ENCODE results near the gene TMEM131.

Gene TMEM131

DNA sequence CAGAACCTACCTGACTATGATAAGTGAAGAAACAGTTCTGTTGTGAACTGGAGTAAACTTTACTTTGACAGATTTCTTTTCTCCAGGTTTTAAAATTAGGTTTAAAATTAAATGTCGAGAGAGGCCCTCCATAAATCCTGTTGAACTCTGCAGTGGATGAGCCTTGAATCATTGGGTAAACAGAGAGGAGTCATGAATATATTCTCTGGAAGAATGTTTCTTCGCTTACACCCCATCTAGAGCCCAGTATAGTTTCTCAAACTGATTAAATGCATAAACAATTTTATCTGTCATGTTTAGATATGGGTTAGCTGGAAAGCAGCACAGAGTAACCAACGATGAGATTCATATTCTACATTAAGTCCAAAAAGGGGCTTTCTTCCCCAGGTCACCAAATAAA, 198.4 kb downstream of the TMEM131 start:
- H4K20me1 ChIP-seq (ENCODE audit: insufficient read depth, low read length): no peaks in the 10 kb centered on the region
- H3K79me2 ChIP-seq (ENCODE audit: low read length): no peaks in the 10 kb centered on the region
- H3K4me2 ChIP-seq (ENCODE audit: low read length): no peak overlapping the region
- no peaks in the 10 kb centered on the region for H3K4me1 ChIP-seq (ENCODE audit: low read length)
- no peak overlapping the region for H3K9ac ChIP-seq (ENCODE audit: low read length)
- no peak overlapping the region for H2AFZ ChIP-seq (ENCODE audit: low read depth, low read length)
- H3K27ac ChIP-seq (ENCODE audit: low read length): no peak overlapping the region
- no peak for TF ChIP-seq EZH2phosphoT487 (IDR thresholded peaks at IDR 0.05; ENCODE audit: low read depth)
- TF ChIP-seq, protein P1, sequence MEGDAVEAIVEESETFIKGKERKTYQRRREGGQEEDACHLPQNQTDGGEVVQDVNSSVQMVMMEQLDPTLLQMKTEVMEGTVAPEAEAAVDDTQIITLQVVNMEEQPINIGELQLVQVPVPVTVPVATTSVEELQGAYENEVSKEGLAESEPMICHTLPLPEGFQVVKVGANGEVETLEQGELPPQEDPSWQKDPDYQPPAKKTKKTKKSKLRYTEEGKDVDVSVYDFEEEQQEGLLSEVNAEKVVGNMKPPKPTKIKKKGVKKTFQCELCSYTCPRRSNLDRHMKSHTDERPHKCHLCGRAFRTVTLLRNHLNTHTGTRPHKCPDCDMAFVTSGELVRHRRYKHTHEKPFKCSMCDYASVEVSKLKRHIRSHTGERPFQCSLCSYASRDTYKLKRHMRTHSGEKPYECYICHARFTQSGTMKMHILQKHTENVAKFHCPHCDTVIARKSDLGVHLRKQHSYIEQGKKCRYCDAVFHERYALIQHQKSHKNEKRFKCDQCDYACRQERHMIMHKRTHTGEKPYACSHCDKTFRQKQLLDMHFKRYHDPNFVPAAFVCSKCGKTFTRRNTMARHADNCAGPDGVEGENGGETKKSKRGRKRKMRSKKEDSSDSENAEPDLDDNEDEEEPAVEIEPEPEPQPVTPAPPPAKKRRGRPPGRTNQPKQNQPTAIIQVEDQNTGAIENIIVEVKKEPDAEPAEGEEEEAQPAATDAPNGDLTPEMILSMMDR (IDR thresholded peaks at IDR 0.05; ENCODE audit: low read depth, low read length): no peak
- no peaks in the 10 kb centered on the region for H3K9me3 ChIP-seq (ENCODE audit: insufficient read depth, low read length)
- H3K27me3 ChIP-seq (ENCODE audit: low read depth, low read length): no peaks in the 10 kb centered on the region
- peaks cover 57% of the 10 kb centered on the region for H3K36me3 ChIP-seq (replicated peaks; ENCODE audit: low read depth, low read length)
- no peak overlapping the region for H3K4me3 ChIP-seq (ENCODE audit: low read length)

- Histone ChIP-seq H3K27ac (ENCODE audit: low read length) (no peak overlapping the region), H4K20me1 (ENCODE audit: insufficient read depth, low read length) (no peaks in the 10 kb centered on the region), H3K79me2 (ENCODE audit: low read length) (no peaks in the 10 kb centered on the region), H3K36me3 (replicated peaks; ENCODE audit: low read depth, low read length) (peaks cover 58% of the 10 kb centered on the region), H3K9ac (ENCODE audit: low read length) (no peak overlapping the region), H3K4me2 (ENCODE audit: low read length) (no peak overlapping the region), H3K27me3 (ENCODE audit: low read depth, low read length) (no peaks in the 10 kb centered on the region), H2AFZ (ENCODE audit: low read depth, low read length) (no peak overlapping the region), H3K4me1 (ENCODE audit: low read length) (no peaks in the 10 kb centered on the region), H3K4me3 (ENCODE audit: low read length) (no peak overlapping the region), H3K9me3 (ENCODE audit: insufficient read depth, low read length) (no peaks in the 10 kb centered on the region)
- no peak for TF ChIP-seq EZH2phosphoT487 (IDR thresholded peaks at IDR 0.05; ENCODE audit: low read depth)
- TF ChIP-seq, protein P1 (IDR thresholded peaks at IDR 0.05; ENCODE audit: low read depth, low read length): no peak
Observed at GRCh38 chr2:97796465-97797126, 199.2 kb downstream of the TMEM131 start.

DNA sequence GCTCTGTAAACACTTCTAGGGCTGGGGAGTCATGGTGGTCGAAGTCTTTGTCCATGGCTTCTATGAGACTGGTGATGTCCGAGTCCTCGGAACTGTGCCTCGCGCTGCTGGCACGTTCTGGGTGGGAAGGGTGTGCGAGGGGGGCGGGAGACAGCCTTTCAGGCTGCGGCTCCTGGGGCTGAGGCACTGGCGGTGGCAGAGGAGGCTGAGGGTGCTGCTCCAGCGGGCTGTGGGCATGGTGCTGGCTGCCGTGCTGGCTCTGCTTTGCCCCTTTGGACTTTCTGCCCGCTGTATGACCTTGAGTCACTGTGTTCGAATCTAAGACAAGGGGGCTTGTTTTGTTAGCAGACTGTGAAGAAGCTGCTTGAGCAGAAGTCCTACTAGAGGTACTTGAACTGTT, 203.3 kb downstream of the TMEM131 start:
- Histone ChIP-seq H3K27ac (ENCODE audit: low read length) (no peak overlapping the region), H2AFZ (ENCODE audit: low read depth, low read length) (no peak overlapping the region), H3K79me2 (ENCODE audit: low read length) (no peaks in the 10 kb centered on the region), H3K4me1 (ENCODE audit: low read length) (no peaks in the 10 kb centered on the region), H3K27me3 (ENCODE audit: low read depth, low read length) (no peaks in the 10 kb centered on the region), H3K9ac (ENCODE audit: low read length) (no peak overlapping the region), H4K20me1 (ENCODE audit: insufficient read depth, low read length) (0 out of 2 replicates have a peak, but pooled peaks cover 9% of the 10 kb centered on the region), H3K4me2 (ENCODE audit: low read length) (no peak overlapping the region), H3K36me3 (replicated peaks; ENCODE audit: low read depth, low read length) (peaks cover 64% of the 10 kb centered on the region), H3K9me3 (ENCODE audit: insufficient read depth, low read length) (no peaks in the 10 kb centered on the region), H3K4me3 (ENCODE audit: low read length) (no peak overlapping the region)
- TF ChIP-seq, protein P1 (IDR thresholded peaks at IDR 0.05; ENCODE audit: low read depth, low read length): no peak
- TF ChIP-seq EZH2phosphoT487 (IDR thresholded peaks at IDR 0.05; ENCODE audit: low read depth): no peak

GRCh38 chr2:97788986-97789644, 206.6 kb downstream of the TMEM131 start:
- Histone ChIP-seq H2AFZ (ENCODE audit: low read depth, low read length) (no peak overlapping the region), H3K27ac (ENCODE audit: low read length) (no peak overlapping the region), H3K9me3 (ENCODE audit: insufficient read depth, low read length) (no peaks in the 10 kb centered on the region), H3K9ac (ENCODE audit: low read length) (no peak overlapping the region), H3K27me3 (ENCODE audit: low read depth, low read length) (no peaks in the 10 kb centered on the region), H3K4me1 (ENCODE audit: low read length) (no peaks in the 10 kb centered on the region), H3K36me3 (replicated peaks; ENCODE audit: low read depth, low read length) (peaks cover 55% of the 10 kb centered on the region), H4K20me1 (ENCODE audit: insufficient read depth, low read length) (peaks cover 12% of the 10 kb centered on the region; the same call in 1 of the 2 replicates), H3K79me2 (ENCODE audit: low read length) (peaks cover 4% of the 10 kb centered on the region), H3K4me2 (ENCODE audit: low read length) (no peak overlapping the region), H3K4me3 (ENCODE audit: low read length) (no peak overlapping the region)
- TF ChIP-seq EZH2phosphoT487 (IDR thresholded peaks at IDR 0.05; ENCODE audit: low read depth): no peak
- TF ChIP-seq, protein P1 (IDR thresholded peaks at IDR 0.05; ENCODE audit: low read depth, low read length): no peak

All from OCI-LY3 (cell line).